NOMO-1 treated with DMSO at 0.1 percent for 48 hours (cell line): ENCODE measurements around the gene MARK1.

Experiments
- DNase-seq: peaks from one replicate; lab custom pipeline; 2025; ENCODE audit not compliant: unreplicated experiment; lab: John Stamatoyannopoulos, UW

Gene MARK1

DNA sequence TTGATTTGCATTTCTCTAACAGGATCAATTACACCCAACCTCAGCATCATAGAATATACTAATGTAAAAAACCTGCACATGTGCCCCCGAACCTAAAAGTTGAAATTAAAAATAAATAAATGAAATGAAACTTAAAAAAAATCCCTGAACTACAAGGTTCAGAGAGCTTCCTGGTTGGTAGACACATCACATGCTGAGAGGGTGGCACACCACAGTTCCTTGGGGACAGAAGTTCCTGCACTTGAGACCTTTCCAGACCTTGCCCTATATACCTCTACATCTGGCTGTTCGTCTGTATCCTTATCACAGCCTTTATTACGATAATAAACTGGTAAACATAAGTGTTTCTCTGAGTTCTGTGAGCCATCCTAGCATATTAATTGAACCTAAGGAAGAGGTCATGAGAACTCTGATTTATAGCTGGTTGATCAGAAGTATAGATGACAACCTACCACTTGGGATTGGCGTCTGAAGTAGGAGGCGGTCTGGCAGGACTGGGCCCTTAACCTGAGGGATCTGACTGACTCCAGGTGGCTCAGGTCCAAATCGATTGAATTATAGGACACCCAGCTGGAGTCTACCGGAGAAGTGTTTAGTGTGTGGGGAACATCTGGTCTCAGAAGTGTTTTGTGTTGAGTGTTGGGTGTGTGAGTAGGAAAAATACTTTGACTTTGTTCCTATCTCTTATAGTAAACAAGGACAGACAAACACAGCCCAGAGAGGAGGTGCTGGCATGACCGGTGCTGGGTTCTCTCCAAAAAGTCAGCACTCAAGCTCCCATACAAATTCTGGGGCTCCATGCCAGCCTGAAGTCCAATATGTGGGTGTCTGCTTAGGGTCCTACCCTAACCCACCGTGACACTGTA lies 181.2 kb downstream of the MARK1 start:
- no peak for DNase-seq

DNA sequence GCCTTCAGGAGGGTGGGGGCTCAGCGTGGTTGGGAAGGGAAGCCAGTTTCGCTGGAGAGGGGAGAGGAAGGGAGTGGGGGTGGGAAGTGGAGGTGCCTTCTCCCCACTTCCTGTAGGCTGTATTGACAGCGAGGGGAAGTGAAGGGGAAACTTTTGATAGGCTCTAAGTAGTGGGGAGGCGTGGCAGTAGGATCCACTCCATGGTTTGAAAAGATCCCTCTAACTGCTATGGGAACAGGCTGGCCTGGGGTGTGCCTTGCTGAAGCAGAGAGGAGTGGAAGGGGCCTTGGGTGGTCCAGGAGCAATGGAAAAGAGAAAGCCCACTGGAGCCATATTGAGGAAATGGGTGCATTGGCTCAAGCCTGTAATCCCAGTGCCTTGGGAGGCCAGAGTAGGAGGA lies 182.4 kb downstream of the MARK1 start:
- DNase-seq, result no peak

DNA sequence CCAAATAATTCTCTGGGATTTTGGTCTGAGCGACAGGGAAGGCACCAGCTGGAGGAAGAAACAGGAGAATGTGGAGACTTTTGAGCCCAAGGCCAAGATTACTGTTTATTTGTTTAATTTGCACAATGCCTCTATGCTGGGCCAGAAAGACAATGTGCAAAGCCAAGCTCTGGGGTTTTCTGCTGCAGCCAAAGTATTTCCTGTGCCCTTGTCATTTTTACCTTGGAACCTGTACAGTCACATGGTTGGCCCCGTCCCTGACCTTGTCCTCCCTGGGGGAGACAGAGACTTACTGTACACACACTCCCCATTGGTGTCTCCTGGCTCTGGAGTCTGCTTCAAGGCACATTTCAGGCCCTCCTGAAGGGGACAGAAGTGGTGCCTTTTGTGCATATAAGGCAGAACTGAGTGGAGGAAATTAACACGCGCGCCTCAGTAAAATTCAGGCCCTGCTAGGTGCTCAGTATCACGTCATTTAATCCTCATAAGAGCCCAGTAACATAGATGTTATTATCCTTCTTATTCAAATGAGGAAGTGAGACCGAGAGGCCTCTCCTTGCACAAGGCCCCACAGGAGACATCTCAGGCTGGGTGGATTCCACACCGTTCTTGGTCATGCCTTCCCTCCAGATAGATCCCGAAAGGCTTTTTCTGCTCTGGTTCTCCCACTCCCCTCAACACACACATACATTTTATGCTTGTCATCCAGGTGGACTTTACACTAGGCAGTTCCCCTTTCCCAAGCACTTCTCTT lies 183.3 kb downstream of the MARK1 start:
- peak; percentile 82 for DNase-seq
